NT2/D1 (cell line): ENCODE measurements around the gene LRRC2.

Source experiments
- SUZ12 ChIP-seq: IDR thresholded peaks from 2 replicates; pipeline ENCODE4 v1.6.1; 2011; ENCODE audit not compliant: insufficient read length, insufficient read depth; ENCODE audit errors: extremely low read depth
- YY1 ChIP-seq: IDR thresholded peaks from 2 replicates; pipeline ENCODE4 v1.6.1; 2011; ENCODE audit not compliant: insufficient read length, insufficient read depth
- ZNF274 ChIP-seq: IDR thresholded peaks from 2 replicates; pipeline ENCODE4 v1.6.1; 2011; ENCODE audit warnings: mild to moderate bottlenecking, low read depth, low read length

DNA sequence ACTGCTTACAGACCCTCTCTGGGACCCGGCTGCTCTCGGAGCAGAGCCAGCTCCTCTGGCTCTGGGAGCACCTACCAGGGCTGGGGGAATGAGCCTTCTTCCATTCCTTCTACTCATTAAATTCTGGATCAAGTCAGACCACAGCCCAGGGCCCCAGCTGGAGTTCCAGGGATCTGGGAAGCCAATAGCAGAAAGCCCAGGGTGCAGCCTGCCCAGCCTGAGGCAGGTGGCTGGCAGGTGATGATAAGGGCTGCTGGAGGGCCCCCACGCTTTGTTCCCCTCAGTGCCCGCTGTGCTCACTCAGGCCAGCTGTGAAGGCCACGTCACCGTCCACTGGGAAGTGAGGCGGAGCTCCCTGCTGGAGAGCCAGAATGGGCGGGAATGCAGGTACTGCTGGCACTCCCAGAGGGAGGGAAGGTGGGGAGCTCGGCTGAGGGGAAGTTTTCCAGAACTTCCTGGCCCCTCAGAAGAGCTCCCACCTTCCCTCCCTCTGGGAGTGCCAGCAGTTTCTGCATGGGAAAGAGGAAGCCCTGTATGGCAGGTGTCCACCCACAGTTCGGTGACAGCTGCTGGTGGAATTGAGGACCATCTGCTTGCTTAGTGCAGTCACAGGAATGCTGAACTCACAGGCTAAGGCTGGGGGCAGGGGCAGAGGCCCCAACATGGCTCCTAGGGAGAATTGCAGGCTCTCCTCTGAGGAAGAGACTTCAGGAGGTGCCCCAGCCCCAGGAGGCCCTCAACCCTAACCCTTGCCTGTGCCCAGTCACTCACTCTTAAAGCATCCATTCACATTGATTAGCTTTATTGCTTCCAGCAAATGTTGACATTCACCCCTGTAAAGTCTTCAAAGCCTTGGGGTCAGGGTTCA lies 81.0 kb downstream of the LRRC2 start:
- TF ChIP-seq ZNF274 (no peak), SUZ12 (no peak), YY1 (no peak)
